HTERT RPE-1 (cell line): ENCODE measurements around the gene WASL.
"Not testable (repeated sequence)": the region's sequence is repeated elsewhere in the genome, so short reads cannot be mapped to it uniquely, and the experiment has no call there.

ENCODE experiments used
- in situ Hi-C: fragments of 300-500 bp; cut with MboI; formaldehyde crosslinking; loops from 4 replicates; pipeline ENCODE4 v1.14.3; 2020; ENCODE audit warnings: low sequenced_read_pairs

Gene WASL

DNA sequence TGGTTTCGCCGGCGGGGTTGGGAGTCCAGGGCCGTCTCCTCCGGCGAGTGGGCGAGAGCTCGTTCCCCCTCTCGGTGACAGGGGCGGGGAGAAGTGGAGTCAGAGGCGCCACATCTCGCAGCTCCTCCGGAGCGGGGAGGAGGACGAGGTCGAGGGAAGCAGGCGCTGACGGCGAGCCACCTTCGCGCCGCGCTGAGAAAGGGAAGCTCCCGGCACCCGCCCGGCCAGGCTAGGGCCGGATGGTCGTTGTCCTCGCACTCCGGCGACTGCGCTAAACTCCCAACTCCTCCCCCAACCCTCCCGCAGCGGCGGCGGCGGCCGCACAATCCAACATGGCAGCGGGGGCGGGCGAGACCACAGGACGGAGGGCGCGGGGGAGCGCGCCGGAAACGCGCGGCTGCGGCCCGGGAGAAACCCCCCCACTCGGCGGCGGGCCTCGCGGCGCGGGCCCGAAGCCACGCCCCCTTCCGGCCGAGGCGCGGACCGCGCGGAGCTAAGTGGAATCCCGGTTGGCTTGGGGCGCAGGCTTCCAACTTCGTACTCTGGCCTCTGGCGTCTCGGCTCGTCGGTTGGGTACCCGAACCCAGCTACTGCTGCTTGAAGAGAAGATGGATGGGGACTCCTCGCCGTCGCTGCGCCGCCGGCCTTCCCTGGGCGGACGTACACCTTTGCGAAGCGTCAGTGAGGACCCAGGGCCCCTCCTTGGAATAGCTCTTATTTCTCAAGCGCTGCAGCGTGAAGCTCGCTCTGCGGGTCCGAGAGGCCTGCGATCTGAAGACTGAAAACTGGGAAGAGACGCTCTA lies at the start of gene WASL:
WASL (minus strand) TSS at position 270 of the 803 bp plus-strand sequence; CDS start at position 1, 269 bp downstream.
- in situ Hi-C loops: no loop called here

GRCh38 chr7:123797673-123798531 lies 49.1 kb upstream of the WASL start:
- in situ Hi-C loops: no loop called here

- in situ Hi-C loops: no loop called here
Observed at GRCh38 chr7:123796568-123796967, 47.8 kb upstream of the WASL start.

- in situ Hi-C loops: no loop called here
Observed at GRCh38 chr7:123795917-123796316, 47.1 kb upstream of the WASL start.

DNA sequence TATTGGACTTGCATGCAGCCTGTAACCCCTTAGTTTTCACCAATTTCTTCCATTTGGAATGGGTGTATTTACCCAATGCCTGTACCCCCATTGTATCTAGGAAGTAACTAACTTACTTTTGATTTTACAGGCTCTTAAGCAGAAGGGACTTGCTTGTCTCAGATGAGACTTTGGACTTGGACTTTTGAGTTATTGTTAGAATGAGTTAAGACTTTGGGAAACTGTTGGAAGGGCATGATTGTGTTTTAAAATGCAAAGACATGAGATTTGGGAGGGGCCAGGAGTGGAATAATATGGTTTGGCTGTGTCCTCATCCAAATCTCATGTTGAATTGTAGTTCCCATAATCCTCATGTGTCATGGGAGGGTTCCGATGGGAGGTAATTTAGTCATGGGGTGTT lies 46.3 kb upstream of the WASL start:
- in situ Hi-C loops: not testable (repeated sequence)

DNA sequence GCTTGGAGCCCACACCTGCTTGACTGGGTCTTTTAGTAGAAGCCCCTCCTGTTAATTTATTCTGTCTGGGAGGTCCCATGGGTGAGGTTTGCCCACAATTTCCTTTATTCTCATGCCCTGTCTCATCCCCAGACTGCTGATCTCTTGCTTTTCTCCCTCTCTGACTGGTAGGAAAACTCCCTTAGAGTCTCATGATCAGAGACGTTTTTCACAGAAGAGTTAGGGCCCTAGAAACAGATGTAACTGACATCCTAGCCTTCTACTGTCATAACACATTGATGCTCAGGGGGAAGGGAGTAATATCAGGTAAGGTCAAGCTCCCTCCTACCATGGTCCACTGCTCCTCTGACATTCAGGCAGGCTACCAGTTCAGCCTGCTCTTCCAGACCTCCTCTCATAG lies 43.7 kb upstream of the WASL start:
- in situ Hi-C loops: no loop called here

DNA sequence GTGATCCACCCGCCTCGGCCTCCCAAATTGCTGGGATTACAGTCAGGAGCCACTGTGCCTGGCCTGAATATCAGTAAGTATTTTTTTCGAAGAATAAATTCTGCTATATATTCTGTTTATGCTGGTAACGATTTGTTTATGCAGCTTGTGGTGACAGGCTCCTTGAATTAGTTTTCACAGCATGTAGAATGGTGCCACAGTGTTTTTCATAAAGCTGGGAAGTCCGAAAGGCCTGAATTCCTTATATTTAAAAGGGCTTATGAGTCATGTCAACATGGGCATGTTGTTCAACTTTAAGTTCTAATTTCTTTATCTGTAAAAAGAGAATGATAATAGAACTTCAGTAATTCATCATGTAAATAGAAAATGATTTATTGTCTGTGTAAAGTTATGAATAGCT lies 42.2 kb upstream of the WASL start:
- in situ Hi-C loops: no loop called here

DNA sequence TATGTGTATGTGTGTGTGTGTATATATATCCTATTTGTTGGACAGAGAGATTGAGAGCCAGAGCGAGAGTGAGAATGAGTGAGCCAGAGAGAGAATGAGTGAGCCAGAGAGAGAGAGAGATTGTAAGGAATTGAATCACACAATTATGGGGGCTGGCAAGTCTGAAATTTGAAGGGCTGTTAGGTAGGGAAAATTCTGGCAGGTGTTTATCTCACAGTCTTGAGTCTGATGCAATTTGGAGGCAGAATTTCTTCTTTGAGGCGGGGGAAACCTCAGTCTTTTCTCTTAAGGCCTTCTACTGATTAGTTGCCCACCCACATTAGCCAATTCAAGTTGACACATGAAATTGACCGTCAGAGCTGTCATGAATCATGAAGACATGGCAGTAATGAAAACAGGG lies 41.0 kb upstream of the WASL start:
- in situ Hi-C loops: no loop called here

DNA sequence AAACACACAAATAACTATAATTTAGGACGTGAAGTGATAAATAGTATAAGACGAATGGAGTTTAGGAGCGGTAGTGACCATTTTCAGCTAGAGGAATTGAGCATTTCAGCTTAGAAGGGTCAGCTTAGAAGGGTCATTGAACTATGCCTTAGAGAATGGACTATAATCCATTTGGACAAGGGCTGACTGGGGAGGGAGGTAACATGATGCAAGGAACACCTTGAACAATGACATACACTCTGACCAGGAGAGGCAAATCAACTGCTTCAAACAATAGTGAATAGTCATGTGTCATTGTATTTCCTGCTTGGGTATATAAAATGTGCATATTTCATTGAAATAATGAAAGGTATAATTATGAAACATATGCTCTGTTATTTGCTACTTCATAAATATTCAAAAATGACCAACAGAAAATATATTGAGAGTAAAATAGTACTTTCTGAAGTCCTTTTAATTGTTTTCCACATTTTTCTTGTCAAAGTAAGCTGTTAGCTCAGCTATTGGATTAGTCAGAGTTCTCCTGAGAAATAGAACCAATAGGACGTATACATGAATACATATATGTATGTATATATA lies 40.5 kb upstream of the WASL start:
- in situ Hi-C loops: no loop called here

GRCh38 chr7:123788584-123788983 lies 39.8 kb upstream of the WASL start:
- in situ Hi-C loops: no loop called here

- in situ Hi-C loops: no loop called here
Observed at GRCh38 chr7:123787220-123788007, 38.6 kb upstream of the WASL start.

DNA sequence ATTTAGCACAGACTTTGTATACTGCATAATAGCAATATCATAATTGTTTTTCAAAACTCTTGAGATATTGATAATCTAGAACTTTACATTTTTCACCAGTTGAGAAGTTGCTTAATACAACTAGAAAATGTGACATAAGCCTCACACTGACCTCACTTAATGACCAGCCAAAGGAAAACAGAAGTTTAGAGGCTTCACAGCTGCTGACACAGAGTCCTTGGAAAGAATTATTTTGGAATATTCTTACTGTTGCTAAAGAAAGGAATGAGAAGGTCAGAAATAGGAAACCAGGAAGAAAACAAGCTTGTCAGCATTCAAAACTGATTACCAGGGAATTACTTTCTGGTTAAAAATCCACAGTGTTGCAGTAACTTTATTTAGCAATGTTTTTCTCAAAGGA lies 35.5 kb upstream of the WASL start:
- in situ Hi-C loops: no loop called here

DNA sequence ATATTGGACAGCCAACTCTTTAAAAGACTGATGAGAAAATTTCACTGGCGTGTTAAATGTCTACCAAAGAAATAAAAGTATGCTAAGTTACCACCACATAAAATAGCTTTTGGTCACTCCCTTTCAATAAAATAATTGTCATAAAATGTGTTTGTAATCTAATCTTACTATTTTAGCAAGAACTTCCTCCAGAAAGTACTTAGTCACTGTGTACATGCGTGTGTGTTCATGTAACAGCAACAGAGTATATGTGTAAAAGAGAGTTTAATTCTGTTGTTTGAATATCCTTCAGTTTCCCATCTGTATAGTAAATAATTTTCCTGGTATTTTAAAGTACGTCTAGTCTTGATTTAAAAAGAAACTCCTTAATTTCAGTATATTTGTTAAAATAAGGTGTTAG lies 35.0 kb upstream of the WASL start:
- in situ Hi-C loops: no loop called here

GRCh38 chr7:123782071-123782798 lies 33.4 kb upstream of the WASL start:
- in situ Hi-C loops: no loop called here

GRCh38 chr7:123780472-123780871 lies 31.7 kb upstream of the WASL start:
- in situ Hi-C loops: not testable (repeated sequence)

DNA sequence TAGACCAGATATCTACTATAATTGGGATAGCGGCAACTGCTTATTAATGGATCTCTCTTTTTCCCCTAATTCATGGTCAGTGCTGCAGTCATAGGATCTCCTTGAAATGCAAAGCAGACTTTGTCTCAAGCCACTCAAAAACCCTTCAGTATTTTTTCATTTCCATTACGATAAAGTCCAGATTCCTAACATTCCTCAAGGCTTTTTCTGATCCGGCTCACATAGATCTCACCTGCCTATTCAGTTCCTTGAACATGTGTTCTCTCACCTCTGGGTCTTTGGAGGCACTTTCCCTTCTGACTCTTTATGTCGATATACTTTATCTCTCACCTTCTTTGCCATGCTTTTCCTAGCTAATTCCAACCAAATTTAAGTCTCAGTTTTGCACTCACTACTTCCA lies 25.7 kb upstream of the WASL start:
- in situ Hi-C loops: no loop called here

DNA sequence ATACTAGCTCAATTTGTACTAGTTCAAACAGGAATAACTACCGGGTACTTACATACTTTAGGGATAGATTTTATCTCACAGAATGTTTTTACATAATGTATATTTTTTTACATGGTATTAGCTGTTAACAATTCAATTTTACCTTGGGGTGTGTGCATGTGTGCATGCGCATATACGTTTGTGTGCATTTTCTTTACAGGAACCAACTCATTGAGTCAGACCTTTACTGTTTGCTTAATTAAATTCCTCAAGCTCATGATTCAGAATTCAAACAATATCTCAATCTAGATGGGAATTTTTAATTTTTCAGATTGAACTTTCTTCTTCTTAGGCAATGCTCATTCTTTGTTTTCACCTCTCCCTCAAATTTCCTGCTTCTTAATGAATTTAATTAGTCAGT lies 24.7 kb upstream of the WASL start:
- in situ Hi-C loops: no loop called here

DNA sequence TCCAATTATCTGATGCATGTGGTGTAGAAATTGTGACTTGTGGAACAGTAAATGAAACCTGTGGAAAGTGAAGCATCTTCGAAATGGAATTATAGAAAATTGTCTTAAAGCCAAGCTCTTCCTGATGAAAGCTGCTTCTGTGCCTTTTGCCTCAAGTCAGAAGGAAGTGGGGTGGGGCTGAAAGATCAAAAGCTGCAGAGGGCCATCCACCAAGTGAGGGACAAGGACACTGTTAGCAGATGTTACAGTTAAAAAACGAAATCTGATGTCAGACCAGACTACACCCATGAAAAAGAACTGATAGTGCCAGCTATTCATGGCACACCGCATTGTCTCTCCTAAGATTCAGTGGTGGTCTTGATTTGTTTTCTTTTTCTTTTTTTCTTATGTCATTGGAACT lies 23.8 kb upstream of the WASL start:
- in situ Hi-C loops: no loop called here

DNA sequence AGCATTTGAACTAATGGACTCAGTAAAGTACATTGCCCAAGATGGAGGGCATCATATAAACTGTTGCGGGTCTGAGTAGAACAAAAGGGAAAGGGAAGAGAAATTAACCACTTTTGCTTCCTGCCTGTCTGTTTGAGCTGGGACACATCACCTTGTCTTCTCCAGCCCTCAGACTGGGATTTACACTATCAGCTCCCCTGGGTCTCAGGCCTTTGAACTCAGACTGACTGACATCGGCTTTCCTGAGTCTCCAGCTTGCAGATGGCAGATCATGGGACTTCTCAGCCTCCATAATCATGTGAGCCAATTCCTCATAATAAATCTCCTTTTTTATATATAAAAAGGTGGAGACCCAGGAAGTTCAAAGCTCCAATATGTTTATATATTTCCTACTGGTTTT lies 23.0 kb upstream of the WASL start:
- in situ Hi-C loops: no loop called here

- in situ Hi-C loops: no loop called here
Observed at GRCh38 chr7:123771256-123771655, 22.5 kb upstream of the WASL start.
